HG02840 (cell line): ENCODE measurements around the gene ABHD16A.

ENCODE experiments used
- ATAC-seq: cut with Tn5 transposase; IDR thresholded peaks from one replicate; pipeline ENCODE4 v1.9.1; 2021; ENCODE audit warnings: mild to moderate bottlenecking, moderate library complexity, moderate number of reproducible peaks; ENCODE audit not compliant: unreplicated experiment, low FRiP score

Gene ABHD16A

GRCh38 chr6:31702819-31703716, at the start of gene ABHD16A:
ABHD16A (minus strand) TSS chr6:31703324; CDS start chr6:31703281, 43 bp downstream.
- peak; percentile 71 for ATAC-seq

- ATAC-seq: no peak
Measured at GRCh38 chr6:31752739-31753319, 49.7 kb upstream of the ABHD16A start.

- ATAC-seq: no peak
Measured at GRCh38 chr6:31750411-31751022, 47.4 kb upstream of the ABHD16A start.

- no peak for ATAC-seq
Measured at GRCh38 chr6:31749301-31750036, 46.3 kb upstream of the ABHD16A start.

GRCh38 chr6:31744422-31744821, 41.3 kb upstream of the ABHD16A start:
- no peak for ATAC-seq

GRCh38 chr6:31742894-31743293, 39.8 kb upstream of the ABHD16A start:
- no peak for ATAC-seq

GRCh38 chr6:31741815-31742214, 38.7 kb upstream of the ABHD16A start:
- no peak for ATAC-seq

GRCh38 chr6:31740397-31741223, 37.5 kb upstream of the ABHD16A start:
- ATAC-seq: no peak

- ATAC-seq: peak; percentile 69
Measured at GRCh38 chr6:31739639-31740396, 36.7 kb upstream of the ABHD16A start, which contains the start of gene MSH5. MSH5 (plus strand) TSS chr6:31740005; CDS start chr6:31740467, 462 bp downstream.

GRCh38 chr6:31737991-31738979, 35.2 kb upstream of the ABHD16A start:
- no peak for ATAC-seq

GRCh38 chr6:31737315-31737990, 34.3 kb upstream of the ABHD16A start:
- no peak for ATAC-seq

GRCh38 chr6:31736768-31737314, 33.7 kb upstream of the ABHD16A start:
- no peak for ATAC-seq

GRCh38 chr6:31736021-31736767, 33.1 kb upstream of the ABHD16A start, which contains the start of gene CLIC1:
CLIC1 (minus strand) TSS chr6:31736530; CDS start chr6:31736300, 230 bp downstream.
- ATAC-seq: no peak

- no peak for ATAC-seq
Measured at GRCh38 chr6:31734821-31735406, 31.8 kb upstream of the ABHD16A start.

- ATAC-seq: no peak
Measured at GRCh38 chr6:31734247-31734820, 31.2 kb upstream of the ABHD16A start.
